Cardiac muscle cell (in vitro differentiated cells and primary cell): ENCODE measurements around the gene SRRM3. TPM values are rescaled to one million over a fixed set of nuclear protein-coding genes. Genes with fewer than 3 reads are reported as not detected.

Source experiments
- DNase-seq, 2 donors: peaks; one replicate each; pipeline versions ENCODE4 v3.0.0 to v3.0.0-alpha.2; 2010 to 2017; ENCODE audit warnings: low read depth in 1 of 2, low spot score in 1 of 2
- H3K27ac ChIP-seq: fragments of 200-600 bp; sonication (generic); 2 replicates; pipeline ENCODE4 v1.5.1; 2016
- H3K27me3 ChIP-seq: fragments of 200-600 bp; sonication (generic); 2 replicates; pipeline ENCODE4 v1.6.0; 2016; ENCODE audit warnings: control low read depth
- H3K36me3 ChIP-seq: fragments of 200-600 bp; sonication (generic); 2 replicates; pipeline ENCODE4 v1.5.1; 2016; ENCODE audit warnings: control low read depth
- H3K4me1 ChIP-seq: fragments of 200-600 bp; sonication (generic); 2 replicates; pipeline ENCODE4 v1.8.1; 2017; ENCODE audit warnings: low read depth, mild to moderate bottlenecking, mixed run types
- H3K4me3 ChIP-seq: fragments of 200-600 bp; sonication (generic); 2 replicates; pipeline ENCODE4 v1.5.1; 2016; ENCODE audit warnings: mild to moderate bottlenecking
- H3K9me3 ChIP-seq: fragments of 200-600 bp; sonication (generic); 2 replicates; pipeline ENCODE4 v1.5.1; 2017; ENCODE audit warnings: low read depth, mild to moderate bottlenecking, control low read depth
- polyA plus RNA-seq: library from polyadenylated mRNA; unstranded; fragments of >200 nt; fragmentation: Nextera tagmentation; extraction: Ambion mirVana; gene quantifications from 2 replicates; pipeline ENCODE4 v1.2.1, GENCODE V29; 2016
- total RNA-seq: library from RNA; depleted of rRNA; stranded (reverse); fragments of >200 nt; gene quantifications from 2 replicates; pipeline ENCODE4 v1.2.3, GENCODE V29; 2016
- TF ChIP-seq, protein P1 (sequence below): IDR thresholded peaks from 2 replicates; pipeline ENCODE4 v1.5.1; 2012; ENCODE audit warnings: low read depth, mild to moderate bottlenecking, low read length

The SRRM3 gene
- total and polyA plus RNA-seq, 2 experiments from 2014 or later = 0.89 to 2.7 TPM

DNA sequence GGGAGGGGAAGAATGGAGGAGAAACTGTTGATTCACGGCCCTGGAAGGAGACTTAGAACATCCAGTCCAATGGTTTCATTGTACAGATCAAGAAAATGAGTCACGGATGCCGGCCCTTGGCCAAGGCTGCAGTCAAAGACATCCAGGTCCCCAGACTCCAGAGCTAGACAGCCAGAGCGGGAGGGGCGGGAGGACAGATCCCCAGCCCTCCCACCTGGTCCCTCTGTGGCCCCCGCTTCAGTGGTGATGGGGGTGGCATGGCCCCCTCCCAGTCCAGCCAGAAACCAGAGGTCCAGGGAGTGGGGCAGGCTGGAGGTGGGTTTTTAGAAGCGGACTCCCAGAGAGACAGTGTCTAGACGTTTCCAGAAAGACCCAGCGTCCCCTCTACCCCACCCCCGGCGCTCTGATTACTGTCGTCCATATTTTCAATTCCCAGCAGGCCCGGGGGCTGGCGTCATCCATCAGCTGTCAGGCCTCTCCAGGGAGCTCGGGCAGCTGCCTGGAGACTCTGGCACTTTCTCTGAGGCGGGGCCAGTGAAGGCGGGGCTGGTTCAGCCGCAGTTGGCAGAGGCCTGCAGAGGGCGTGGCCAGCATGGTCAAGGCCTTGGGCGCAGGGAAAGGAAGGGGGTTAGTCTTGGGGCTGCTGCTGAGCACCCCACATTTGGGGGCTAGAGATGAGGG, 92.8 kb downstream of the SRRM3 start:
- Histone ChIP-seq H3K4me3 (no peak overlapping the region), H3K9me3 (no peaks in the 10 kb centered on the region), H3K27me3 (no peaks in the 10 kb centered on the region), H3K4me1 (peaks cover 4% of the 10 kb centered on the region), H3K36me3 (no peaks in the 10 kb centered on the region), H3K27ac (peak overlapping the region; percentile 63)
- TF ChIP-seq, protein P1, sequence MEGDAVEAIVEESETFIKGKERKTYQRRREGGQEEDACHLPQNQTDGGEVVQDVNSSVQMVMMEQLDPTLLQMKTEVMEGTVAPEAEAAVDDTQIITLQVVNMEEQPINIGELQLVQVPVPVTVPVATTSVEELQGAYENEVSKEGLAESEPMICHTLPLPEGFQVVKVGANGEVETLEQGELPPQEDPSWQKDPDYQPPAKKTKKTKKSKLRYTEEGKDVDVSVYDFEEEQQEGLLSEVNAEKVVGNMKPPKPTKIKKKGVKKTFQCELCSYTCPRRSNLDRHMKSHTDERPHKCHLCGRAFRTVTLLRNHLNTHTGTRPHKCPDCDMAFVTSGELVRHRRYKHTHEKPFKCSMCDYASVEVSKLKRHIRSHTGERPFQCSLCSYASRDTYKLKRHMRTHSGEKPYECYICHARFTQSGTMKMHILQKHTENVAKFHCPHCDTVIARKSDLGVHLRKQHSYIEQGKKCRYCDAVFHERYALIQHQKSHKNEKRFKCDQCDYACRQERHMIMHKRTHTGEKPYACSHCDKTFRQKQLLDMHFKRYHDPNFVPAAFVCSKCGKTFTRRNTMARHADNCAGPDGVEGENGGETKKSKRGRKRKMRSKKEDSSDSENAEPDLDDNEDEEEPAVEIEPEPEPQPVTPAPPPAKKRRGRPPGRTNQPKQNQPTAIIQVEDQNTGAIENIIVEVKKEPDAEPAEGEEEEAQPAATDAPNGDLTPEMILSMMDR = no peak
- peak; percentile 86 to 98 for DNase-seq

DNA sequence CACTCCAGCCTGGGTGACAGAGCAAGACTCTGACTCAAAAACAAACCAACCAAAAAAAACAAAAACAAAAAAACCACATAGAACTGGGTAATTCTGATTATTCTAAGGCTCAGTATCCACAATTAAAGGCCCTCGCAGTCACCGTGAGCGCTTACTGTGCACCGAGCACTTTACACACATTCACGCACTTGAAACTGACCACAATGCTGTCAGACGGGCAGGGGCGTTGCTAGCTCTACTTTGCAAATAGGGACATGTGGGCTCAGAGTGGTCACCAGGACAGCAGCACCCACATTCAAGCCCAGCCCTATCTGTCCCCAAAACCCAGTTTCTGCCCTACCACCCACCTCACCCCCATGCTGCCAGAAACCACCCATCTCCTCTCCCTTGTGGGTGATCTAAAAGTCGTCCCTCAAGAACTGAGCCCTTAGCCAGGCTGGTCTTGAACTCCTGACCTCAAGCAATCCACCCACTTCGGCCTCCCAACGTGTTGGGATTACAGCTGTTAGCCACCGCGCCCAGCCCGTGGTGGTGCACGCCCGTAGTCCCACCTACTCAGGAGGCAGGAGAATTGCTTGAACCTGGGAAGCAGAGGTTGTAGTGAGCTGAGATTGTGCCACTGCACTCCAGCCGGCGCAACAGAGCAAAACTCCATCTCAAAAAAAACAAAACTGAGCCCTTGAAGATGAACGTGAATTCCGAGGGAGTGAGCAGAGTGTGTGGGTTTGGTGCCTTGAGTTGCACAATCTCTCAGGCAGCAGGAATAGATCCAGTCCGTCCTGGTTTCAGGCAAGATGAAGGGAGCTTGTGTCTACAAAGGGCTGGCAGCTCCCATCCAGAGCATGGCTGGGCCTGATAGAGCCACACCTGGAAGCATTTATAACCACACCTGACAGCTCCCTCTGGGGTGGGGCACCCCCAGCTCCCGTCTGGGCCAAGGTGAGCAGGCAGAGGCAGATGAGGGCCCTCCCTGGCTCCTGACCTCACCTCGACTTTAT, 95.3 kb downstream of the SRRM3 start:
- Histone ChIP-seq H3K27ac (peak overlapping the region; percentile 13), H3K36me3 (no peaks in the 10 kb centered on the region), H3K4me1 (peaks cover 4% of the 10 kb centered on the region), H3K4me3 (no peak overlapping the region), H3K9me3 (no peaks in the 10 kb centered on the region), H3K27me3 (no peaks in the 10 kb centered on the region)
- TF ChIP-seq, protein P1 = no peak
- DNase-seq = peak in 1 of 2 donors; percentile 95

DNA sequence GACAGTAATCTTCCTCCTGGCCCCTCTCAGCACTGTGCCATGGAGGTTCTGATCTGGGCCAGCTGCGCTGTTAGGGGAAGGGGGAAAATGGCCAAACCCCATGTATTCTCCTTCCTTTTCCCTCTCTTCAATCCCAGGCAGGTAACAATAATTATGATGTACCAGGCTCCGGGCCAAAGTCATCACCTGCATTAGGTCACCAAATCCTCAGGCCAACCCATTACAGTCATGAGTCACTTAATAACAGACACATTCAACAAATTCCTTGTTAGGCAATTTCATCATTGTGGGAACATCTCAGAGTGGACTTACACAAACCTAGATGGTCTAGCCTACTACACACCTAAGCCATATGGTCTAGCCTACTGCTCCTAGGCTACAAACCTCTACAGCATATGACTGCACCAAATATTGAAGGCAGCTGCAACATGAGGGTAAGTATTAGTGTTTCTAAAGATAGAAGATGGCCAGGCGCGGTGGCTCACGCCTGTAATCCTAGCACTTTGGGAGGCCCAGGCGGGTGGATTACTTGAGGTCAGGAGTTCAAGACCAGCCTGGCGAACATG, 98.6 kb downstream of the SRRM3 start:
- TF ChIP-seq, protein P1 = no peak
- Histone ChIP-seq H3K27me3 (no peaks in the 10 kb centered on the region), H3K4me1 (no peaks in the 10 kb centered on the region), H3K4me3 (no peak overlapping the region), H3K36me3 (peaks cover 5% of the 10 kb centered on the region), H3K27ac (no peak overlapping the region), H3K9me3 (no peaks in the 10 kb centered on the region)
- peak in 1 of 2 donors; percentile 59 for DNase-seq

DNA sequence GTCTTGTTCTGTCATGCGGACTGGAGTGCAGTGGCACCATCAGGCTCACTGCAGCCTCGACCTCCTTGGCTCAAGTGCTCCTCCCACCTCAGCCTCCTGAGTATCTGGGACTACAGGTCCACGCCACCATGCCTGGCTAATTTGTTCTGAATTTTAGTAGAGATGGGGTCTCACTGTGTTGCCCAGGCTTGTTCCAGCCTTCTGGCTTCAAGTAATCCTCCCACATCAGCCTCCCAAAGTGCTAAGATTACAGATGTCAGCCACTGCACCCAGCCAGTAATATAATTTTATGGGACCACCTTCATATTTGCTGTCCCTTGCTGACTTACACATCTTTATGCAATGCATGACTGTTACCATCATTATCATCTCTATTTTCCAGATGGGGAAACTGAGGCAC, 99.3 kb downstream of the SRRM3 start:
- H3K27ac ChIP-seq = no peak overlapping the region
- H3K4me3 ChIP-seq = no peak overlapping the region
- H3K9me3 ChIP-seq = no peaks in the 10 kb centered on the region
- DNase-seq = no peak
- H3K36me3 ChIP-seq = peaks cover 5% of the 10 kb centered on the region
- TF ChIP-seq, protein P1 = no peak
- no peaks in the 10 kb centered on the region for H3K27me3 ChIP-seq
- peaks cover under 1% of the 10 kb centered on the region for H3K4me1 ChIP-seq

DNA sequence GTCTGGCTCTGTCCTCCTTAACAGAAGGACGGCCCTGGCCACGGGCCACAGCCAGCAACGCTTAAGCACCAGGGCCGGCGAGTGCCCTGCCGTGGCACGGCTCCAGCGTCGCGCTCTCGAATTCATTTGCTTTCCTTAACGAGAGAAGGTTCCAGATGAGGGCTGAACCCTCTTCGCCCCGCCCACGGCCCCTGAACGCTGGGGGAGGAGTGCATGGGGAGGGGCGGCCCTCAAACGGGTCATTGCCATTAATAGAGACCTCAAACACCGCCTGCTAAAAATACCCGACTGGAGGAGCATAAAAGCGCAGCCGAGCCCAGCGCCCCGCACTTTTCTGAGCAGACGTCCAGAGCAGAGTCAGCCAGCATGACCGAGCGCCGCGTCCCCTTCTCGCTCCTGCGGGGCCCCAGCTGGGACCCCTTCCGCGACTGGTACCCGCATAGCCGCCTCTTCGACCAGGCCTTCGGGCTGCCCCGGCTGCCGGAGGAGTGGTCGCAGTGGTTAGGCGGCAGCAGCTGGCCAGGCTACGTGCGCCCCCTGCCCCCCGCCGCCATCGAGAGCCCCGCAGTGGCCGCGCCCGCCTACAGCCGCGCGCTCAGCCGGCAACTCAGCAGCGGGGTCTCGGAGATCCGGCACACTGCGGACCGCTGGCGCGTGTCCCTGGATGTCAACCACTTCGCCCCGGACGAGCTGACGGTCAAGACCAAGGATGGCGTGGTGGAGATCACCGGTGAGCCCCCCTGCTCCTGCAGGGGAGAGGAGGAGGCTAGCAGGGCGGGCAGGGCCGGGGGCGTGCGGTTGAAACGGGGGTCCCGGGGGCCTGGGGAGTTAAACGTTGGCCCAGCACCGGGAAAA, 100.9 kb downstream of the SRRM3 start, which contains the start of gene HSPB1:
TSS of gene HSPB1 (plus strand) at position 327 of the 855 bp plus-strand sequence. CDS start at position 367, 40 bp downstream.
- Histone ChIP-seq H3K9me3 (no peaks in the 10 kb centered on the region), H3K27ac (peak within 1 kb of the TSS; percentile 91), H3K36me3 (peaks cover 5% of the 10 kb centered on the region), H3K4me3 (peak within 1 kb of the TSS; percentile 65), H3K4me1 (peaks cover 15% of the 10 kb centered on the region), H3K27me3 (no peaks in the 10 kb centered on the region)
- TF ChIP-seq, protein P1 = peak; percentile 3
- DNase-seq = peak; percentile 95 to 96
